ENCODE results near the gene QKI.
A peak's percentile ranks its signal among the peaks of the same experiment; 100 is the strongest.

Gene QKI

GRCh38 chr6:163460307-163460782 is 45.8 kb downstream of the QKI start:
- peak overlapping the region; percentile 40 for H3K4me3 ChIP-seq (ENCODE audit: low read depth, low read length)

GRCh38 chr6:163461696-163462095 is 47.2 kb downstream of the QKI start:
- no peak for DNase-seq (ENCODE audit: low read depth)
- TF ChIP-seq, protein P1, sequence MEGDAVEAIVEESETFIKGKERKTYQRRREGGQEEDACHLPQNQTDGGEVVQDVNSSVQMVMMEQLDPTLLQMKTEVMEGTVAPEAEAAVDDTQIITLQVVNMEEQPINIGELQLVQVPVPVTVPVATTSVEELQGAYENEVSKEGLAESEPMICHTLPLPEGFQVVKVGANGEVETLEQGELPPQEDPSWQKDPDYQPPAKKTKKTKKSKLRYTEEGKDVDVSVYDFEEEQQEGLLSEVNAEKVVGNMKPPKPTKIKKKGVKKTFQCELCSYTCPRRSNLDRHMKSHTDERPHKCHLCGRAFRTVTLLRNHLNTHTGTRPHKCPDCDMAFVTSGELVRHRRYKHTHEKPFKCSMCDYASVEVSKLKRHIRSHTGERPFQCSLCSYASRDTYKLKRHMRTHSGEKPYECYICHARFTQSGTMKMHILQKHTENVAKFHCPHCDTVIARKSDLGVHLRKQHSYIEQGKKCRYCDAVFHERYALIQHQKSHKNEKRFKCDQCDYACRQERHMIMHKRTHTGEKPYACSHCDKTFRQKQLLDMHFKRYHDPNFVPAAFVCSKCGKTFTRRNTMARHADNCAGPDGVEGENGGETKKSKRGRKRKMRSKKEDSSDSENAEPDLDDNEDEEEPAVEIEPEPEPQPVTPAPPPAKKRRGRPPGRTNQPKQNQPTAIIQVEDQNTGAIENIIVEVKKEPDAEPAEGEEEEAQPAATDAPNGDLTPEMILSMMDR (IDR thresholded peaks at IDR 0.05; ENCODE audit: low read depth, low read length, missing control alignments), result no peak
- no peak overlapping the region for H3K4me3 ChIP-seq (ENCODE audit: low read depth, low read length)

More at GRCh38 chr6:163460307-163460782, 45.8 kb downstream of the QKI start:
- TF ChIP-seq, protein P1 (IDR thresholded peaks at IDR 0.05; ENCODE audit: low read depth, low read length, missing control alignments), result no peak
- DNase-seq (ENCODE audit: low read depth), result no peak

- H3K4me3 ChIP-seq (ENCODE audit: low read depth, low read length), result no peak overlapping the region
- DNase-seq (ENCODE audit: low read depth), result no peak
Measured at GRCh38 chr6:163463180-163463579, 48.7 kb downstream of the QKI start.

GRCh38 chr6:163463795-163464194 is 49.3 kb downstream of the QKI start:
- TF ChIP-seq, protein P1 (IDR thresholded peaks at IDR 0.05; ENCODE audit: low read depth, low read length, missing control alignments), result no peak
- DNase-seq (ENCODE audit: low read depth), result no peak
- H3K4me3 ChIP-seq (ENCODE audit: low read depth, low read length), result no peak overlapping the region

More at GRCh38 chr6:163463180-163463579, 48.7 kb downstream of the QKI start:
- TF ChIP-seq, protein P1 (IDR thresholded peaks at IDR 0.05; ENCODE audit: low read depth, low read length, missing control alignments), result no peak

GRCh38 chr6:163466839-163467390 is 52.4 kb downstream of the QKI start:
- H3K4me3 ChIP-seq (ENCODE audit: low read depth, low read length), result no peak overlapping the region
- TF ChIP-seq, protein P1 (IDR thresholded peaks at IDR 0.05; ENCODE audit: low read depth, low read length, missing control alignments), result no peak
- no peak for DNase-seq (ENCODE audit: low read depth)

- H3K4me3 ChIP-seq (ENCODE audit: low read depth, low read length), result no peak overlapping the region
- DNase-seq (ENCODE audit: low read depth), result no peak
- TF ChIP-seq, protein P1 (IDR thresholded peaks at IDR 0.05; ENCODE audit: low read depth, low read length, missing control alignments), result no peak
Measured at GRCh38 chr6:163468738-163469137, 54.2 kb downstream of the QKI start.

- TF ChIP-seq, protein P1 (IDR thresholded peaks at IDR 0.05; ENCODE audit: low read depth, low read length, missing control alignments), result no peak
- DNase-seq (ENCODE audit: low read depth), result no peak
- no peak overlapping the region for H3K4me3 ChIP-seq (ENCODE audit: low read depth, low read length)
Measured at GRCh38 chr6:163469459-163469985, 55.0 kb downstream of the QKI start.

Measured in GM12864 (cell line).